HepG2 (cell line): ENCODE data around the gene KRT17. TPM values are rescaled to one million over a fixed set of nuclear protein-coding genes. Genes with fewer than 3 reads are reported as not detected.
A peak's percentile ranks its signal among the peaks of the same experiment; 100 is the strongest.

Source experiments
- ATAC-seq: fragments of 200-7000 bp; cut with Tn5 transposase; 3 replicates; pipeline ENCODE4 v1.9.1; 2020; ENCODE audit warnings: mild to moderate bottlenecking, moderate library complexity
- BruUV-seq: library from RNA; stranded (reverse); fragments of 400-500 nt; replicated peaks from 2 replicates; lab custom pipeline; 2021; lab: Mats Ljungman, UMichigan
- CTCF ChIA-PET: fragments of 300-600 bp; formaldehyde crosslinking; extraction: SDS; loops from one replicate; lab custom pipeline; 2021; ENCODE audit warnings: low total read pairs, inconsistent platforms, low intra/inter-chr PET ratio; lab: Yijun Ruan, JAX
- POLR2A ChIA-PET: fragments of 350-600 bp; sonication (Branson Sonifier 250); formaldehyde crosslinking; loops from one replicate; lab custom pipeline; 2020; ENCODE audit warnings: antibody characterized with exemption, inconsistent platforms; lab: Yijun Ruan, JAX
- DNase-seq: peaks from one replicate; pipeline ENCODE4 v3.0.0-alpha.2; 2015; ENCODE audit warnings: low spot score
- FAIRE-seq: peaks from 3 replicates; lab custom pipeline; 2011; peaks lifted over from hg19 to GRCh38; lab: Jason Lieb, UNC
- H2AFZ ChIP-seq: one replicate; pipeline ENCODE4 v1.6.1; 2011; ENCODE audit warnings: low read length, inconsistent platforms
- H3K27ac ChIP-seq: fragments of 300-600 bp; 3 replicates; pipeline ENCODE4 v1.8.0; 2011; ENCODE audit warnings: mixed run types, mild to moderate bottlenecking, mixed read lengths, low read length, inconsistent platforms; ENCODE audit not compliant: insufficient read depth; ENCODE audit errors: extremely low read length
- H3K27me3 ChIP-seq, 2 experiments: fragments of 200-600 bp in 1 of 2; 2 replicates in 1 of 2; 3 replicates in 1 of 2; pipeline versions ENCODE4 v1.6.0 to v1.8.0; 2011; ENCODE audit warnings: low read length in 2 of 2, mild to moderate bottlenecking in 2 of 2, moderate library complexity in 2 of 2, inconsistent platforms in 1 of 2; ENCODE audit not compliant: insufficient read depth in 2 of 2, control insufficient read depth in 1 of 2
- H3K36me3 ChIP-seq, 2 experiments: fragments of 200-600 bp in 1 of 2; replicated peaks in 1 of 2; 2 replicates in 1 of 2; 3 replicates in 1 of 2; pipeline versions ENCODE4 v1.5.1 to v1.8.0; 2011; ENCODE audit warnings: low read length in 2 of 2, inconsistent platforms in 1 of 2; ENCODE audit not compliant: insufficient read depth in 2 of 2, control insufficient read depth in 1 of 2
- H3K4me1 ChIP-seq: 2 replicates; pipeline ENCODE4 v1.5.1; 2012; ENCODE audit warnings: low read length, inconsistent platforms; ENCODE audit not compliant: insufficient read depth
- H3K4me2 ChIP-seq: 2 replicates; pipeline ENCODE4 v1.6.0; 2011; ENCODE audit warnings: low read depth, low read length, inconsistent platforms
- H3K4me3 ChIP-seq, 3 experiments: fragments of 200-600 bp in 1 of 3; sonication (generic), shearing (Covaris generic) in 1 of 3; replicated peaks in 1 of 3; 2 replicates each; pipeline ENCODE4 v1.5.1; 2011 to 2016; ENCODE audit warnings: low read length in 3 of 3, inconsistent platforms in 2 of 3, low read depth in 2 of 3, mild to moderate bottlenecking in 2 of 3, control low read depth in 1 of 3, mixed read lengths in 1 of 3; ENCODE audit not compliant: insufficient read depth in 1 of 3
- H3K79me2 ChIP-seq: one replicate; pipeline ENCODE4 v1.6.1; 2011; ENCODE audit warnings: low read length, inconsistent platforms; ENCODE audit not compliant: insufficient read depth
- H3K9ac ChIP-seq: 2 replicates; pipeline ENCODE4 v1.6.0; 2011; ENCODE audit warnings: mild to moderate bottlenecking, low read depth, low read length, inconsistent platforms; ENCODE audit not compliant: insufficient read depth
- H3K9me3 ChIP-seq: 2 replicates; pipeline ENCODE4 v1.5.1; 2012; ENCODE audit warnings: mild to moderate bottlenecking, low read length
- H4K20me1 ChIP-seq: 2 replicates; pipeline ENCODE4 v1.6.0; 2011; ENCODE audit warnings: inconsistent platforms, mild to moderate bottlenecking, low read length, moderate library complexity; ENCODE audit not compliant: insufficient read depth
- HDAC6 ChIP-seq: fragments of 200-600 bp; sonication (generic); IDR thresholded peaks from 2 replicates; pipeline ENCODE4 v1.7.0; 2017; ENCODE audit warnings: mild to moderate bottlenecking, antibody characterized with exemption, low read length, low read depth
- ZFP62 ChIP-seq: sonication (generic); formaldehyde crosslinking; IDR thresholded peaks from 2 replicates; pipeline ENCODE4 v1.4.0; 2020; ENCODE audit warnings: missing genetic modification reagents
- WGBS: methylation state at CpG from one replicate; pipeline ENCODE4 v1.1.6; 2017; ENCODE audit warnings: low lambda C conversion rate; 5-methylcytosine and 5-hydroxymethylcytosine counted together
- in situ Hi-C: cut with HindIII; loops from 2 replicates; pipeline ENCODE4 v1.10.0; 2017; ENCODE audit warnings: low pct_unique_long_range_greater_than_20kb; ENCODE audit not compliant: extremely low pct_ligation_motif_present
- intact Hi-C: fragments of 100-400 bp; cut with micrococcal nuclease; formaldehyde crosslinking; loops from one replicate; pipeline ENCODE4 v1.10.0; 2022; ENCODE audit not compliant: unreplicated experiment
- polyA plus RNA-seq, 8 experiments: library from polyadenylated mRNA; depleted of rRNA in 3 of 8; stranded (reverse) in 7 of 8; unstranded in 1 of 8; fragments of >200 nt; fragmentation: Illumina TruSeq in 4 of 8; extraction: Trizol in 4 of 8; gene quantifications; 2 replicates each; pipeline versions ENCODE4 v1.2.1 to v1.2.3, GENCODE V29; 2011 to 2016; ENCODE audit warnings: low read depth in 4 of 8, missing spikeins in 1 of 8, mixed read lengths in 1 of 8; ENCODE audit not compliant: insufficient read depth in 1 of 8
- total RNA-seq, 5 experiments: library from RNA; depleted of rRNA; stranded (reverse); fragments of >200 nt; fragmentation: Illumina TruSeq; extraction: Trizol; gene quantifications; 2 replicates each; pipeline ENCODE4 v1.2.3, GENCODE V29; 2016; ENCODE audit warnings: low read depth in 1 of 5
- TF ChIP-seq, protein P1 (sequence below): sonication (generic); formaldehyde crosslinking; IDR thresholded peaks from 2 replicates; pipeline ENCODE4 v1.5.0; 2020; ENCODE audit warnings: mild to moderate bottlenecking, missing genetic modification reagents

The KRT17 gene
- total and polyA plus RNA-seq, 2 of the 13 experiments (the other 11 are each of a cell fraction or from before 2014, with no cell fraction given) = 0.38 to 0.82 TPM

DNA sequence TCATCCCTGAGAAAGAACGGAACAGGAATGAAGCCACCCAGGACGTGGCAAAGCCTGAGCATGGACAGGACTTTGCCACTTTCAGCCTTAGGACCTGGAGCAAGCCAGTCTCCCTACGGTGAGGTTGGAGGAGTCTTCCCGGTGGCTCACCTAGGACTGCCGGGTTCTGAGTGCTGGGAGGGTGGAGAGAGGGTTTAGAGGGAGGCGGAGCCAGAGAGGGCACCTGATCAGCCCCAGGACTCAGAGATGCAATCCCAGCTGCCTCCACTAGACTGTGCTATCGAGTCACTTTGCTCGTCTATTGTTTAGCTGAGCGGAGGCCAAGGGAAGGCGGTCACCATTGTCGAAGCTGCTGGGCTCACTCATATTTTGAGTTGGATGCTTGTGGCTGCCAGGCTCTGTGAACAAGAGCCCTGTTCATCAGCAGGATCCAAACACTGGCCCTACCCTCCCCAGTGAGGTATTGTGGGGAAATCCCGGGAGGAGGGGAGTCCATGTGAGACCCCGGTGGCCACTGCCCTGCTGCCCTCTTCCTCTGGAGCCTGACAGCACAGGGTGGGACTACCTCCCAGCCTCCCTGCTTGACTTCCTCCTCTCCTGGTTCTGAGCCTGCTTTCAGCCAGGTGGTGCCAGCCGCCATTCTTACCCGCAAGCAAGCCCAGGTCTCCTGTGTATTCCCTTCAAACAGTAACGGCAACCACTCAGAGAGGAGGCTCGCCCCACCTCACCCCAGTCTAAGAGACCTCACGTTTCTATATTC is 44.7 kb downstream of the KRT17 start (continued):
- no peak for TF ChIP-seq HDAC6

DNA sequence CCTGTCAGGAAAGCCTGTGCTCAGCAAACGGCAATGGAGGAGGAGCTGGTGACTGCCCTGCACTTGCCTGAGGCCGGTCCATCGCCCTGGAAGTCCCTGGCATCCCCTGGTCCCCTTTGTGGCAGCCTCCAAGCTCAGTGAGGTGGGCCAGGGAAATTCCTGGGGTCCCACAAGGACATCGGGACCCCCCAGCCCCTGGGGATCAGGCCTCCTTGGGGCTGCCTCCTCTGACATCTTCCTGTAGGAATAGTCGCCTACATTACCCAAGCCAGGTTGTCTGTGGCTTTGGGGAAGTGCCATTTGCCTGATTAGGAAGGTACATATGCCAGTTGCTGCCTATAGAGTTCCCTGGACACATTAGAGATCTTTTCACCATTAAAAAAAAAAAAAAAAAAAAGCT is 45.4 kb downstream of the KRT17 start:
- no peak for FAIRE-seq
- in situ Hi-C loops = no loop called here
- H3K36me3 ChIP-seq = no peaks in the 10 kb centered on the region
- intact Hi-C loops = loop anchor here (10.0 kb wide), 1 partner anchor 66 kb away; no protein-coding TSS in a partner anchor
- no peak for TF ChIP-seq ZFP62 (CRISPR knock-in tag)
- TF ChIP-seq, protein P1, sequence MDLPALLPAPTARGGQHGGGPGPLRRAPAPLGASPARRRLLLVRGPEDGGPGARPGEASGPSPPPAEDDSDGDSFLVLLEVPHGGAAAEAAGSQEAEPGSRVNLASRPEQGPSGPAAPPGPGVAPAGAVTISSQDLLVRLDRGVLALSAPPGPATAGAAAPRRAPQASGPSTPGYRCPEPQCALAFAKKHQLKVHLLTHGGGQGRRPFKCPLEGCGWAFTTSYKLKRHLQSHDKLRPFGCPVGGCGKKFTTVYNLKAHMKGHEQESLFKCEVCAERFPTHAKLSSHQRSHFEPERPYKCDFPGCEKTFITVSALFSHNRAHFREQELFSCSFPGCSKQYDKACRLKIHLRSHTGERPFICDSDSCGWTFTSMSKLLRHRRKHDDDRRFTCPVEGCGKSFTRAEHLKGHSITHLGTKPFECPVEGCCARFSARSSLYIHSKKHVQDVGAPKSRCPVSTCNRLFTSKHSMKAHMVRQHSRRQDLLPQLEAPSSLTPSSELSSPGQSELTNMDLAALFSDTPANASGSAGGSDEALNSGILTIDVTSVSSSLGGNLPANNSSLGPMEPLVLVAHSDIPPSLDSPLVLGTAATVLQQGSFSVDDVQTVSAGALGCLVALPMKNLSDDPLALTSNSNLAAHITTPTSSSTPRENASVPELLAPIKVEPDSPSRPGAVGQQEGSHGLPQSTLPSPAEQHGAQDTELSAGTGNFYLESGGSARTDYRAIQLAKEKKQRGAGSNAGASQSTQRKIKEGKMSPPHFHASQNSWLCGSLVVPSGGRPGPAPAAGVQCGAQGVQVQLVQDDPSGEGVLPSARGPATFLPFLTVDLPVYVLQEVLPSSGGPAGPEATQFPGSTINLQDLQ (CRISPR knock-in tag) = 0 out of 2 replicates have a peak, but pooled peaks have one; percentile 16
- TF ChIP-seq, all 625 proteins: peak for 1
- POLR2A ChIA-PET = interaction anchor here (1.0 kb wide), 1 partner anchor 109 kb away, joined by 3 read pairs; no protein-coding TSS in a partner anchor
- H3K79me2 ChIP-seq = no peaks in the 10 kb centered on the region
- H3K9ac ChIP-seq = no peak overlapping the region
- CTCF ChIA-PET = interaction anchor here (1.3 to 1.7 kb wide), 3 partner anchors 70 to 87 kb away, joined by 4 to 10 read pairs (median 5); no protein-coding TSS in a partner anchor
- no peaks in the 10 kb centered on the region for H3K4me1 ChIP-seq
- no peak overlapping the region for H2AFZ ChIP-seq
- H3K27me3 ChIP-seq = peaks cover 0 to 4% of the 10 kb centered on the region in 2 experiments; a peak in 2 of 5 replicates
- no peak overlapping the region for H3K4me2 ChIP-seq
- DNase-seq (no peak), ATAC-seq (no peak)
- no peak overlapping the region for H3K4me3 ChIP-seq
- no peaks in the 10 kb centered on the region for H3K9me3 ChIP-seq
- 17% methylated on average over 5 of the region's 5 CpGs for WGBS
- BruUV-seq = no TSS peak
- no peaks in the 10 kb centered on the region for H4K20me1 ChIP-seq
- no peak overlapping the region for H3K27ac ChIP-seq
